HG02840 (cell line): ENCODE measurements around the gene FRAS1.
"Not testable (repeated sequence)": the region's sequence is repeated elsewhere in the genome, so short reads cannot be mapped to it uniquely, and the experiment has no call there.

Experiments used
- ATAC-seq: cut with Tn5 transposase; IDR thresholded peaks from one replicate; pipeline ENCODE4 v1.9.1; 2021; ENCODE audit warnings: mild to moderate bottlenecking, moderate library complexity, moderate number of reproducible peaks; ENCODE audit not compliant: unreplicated experiment, low FRiP score

Gene FRAS1

GRCh38 chr4:78162821-78163220, 105.7 kb downstream of the FRAS1 start:
- no peak for ATAC-seq

GRCh38 chr4:78165758-78166157, 108.6 kb downstream of the FRAS1 start:
- no peak for ATAC-seq

- ATAC-seq = no peak
These were observed 109.5 kb downstream of the FRAS1 start for GRCh38 chr4:78166622-78167021.

- no peak for ATAC-seq
These were observed 110.4 kb downstream of the FRAS1 start for GRCh38 chr4:78167510-78167909.

- ATAC-seq = no peak
These were observed 110.9 kb downstream of the FRAS1 start for GRCh38 chr4:78168029-78168428.

GRCh38 chr4:78169728-78170127, 112.6 kb downstream of the FRAS1 start:
- ATAC-seq = no peak

GRCh38 chr4:78171482-78171881, 114.4 kb downstream of the FRAS1 start:
- ATAC-seq = no peak

- ATAC-seq = no peak
These were observed 117.8 kb downstream of the FRAS1 start for GRCh38 chr4:78174891-78175290.

- no peak for ATAC-seq
These were observed 122.1 kb downstream of the FRAS1 start for GRCh38 chr4:78179196-78179595.

GRCh38 chr4:78181681-78182234, 124.6 kb downstream of the FRAS1 start:
- ATAC-seq = not testable (repeated sequence)

GRCh38 chr4:78184584-78184983, 127.5 kb downstream of the FRAS1 start:
- ATAC-seq = no peak

GRCh38 chr4:78185117-78185516, 128.0 kb downstream of the FRAS1 start:
- no peak for ATAC-seq

GRCh38 chr4:78186597-78187543, 129.7 kb downstream of the FRAS1 start:
- ATAC-seq = no peak

- ATAC-seq = no peak
These were observed 132.9 kb downstream of the FRAS1 start for GRCh38 chr4:78190068-78190467.

GRCh38 chr4:78190595-78190994, 133.5 kb downstream of the FRAS1 start:
- ATAC-seq = no peak

GRCh38 chr4:78197947-78198346, 140.8 kb downstream of the FRAS1 start:
- no peak for ATAC-seq

- ATAC-seq = no peak
These were observed 142.9 kb downstream of the FRAS1 start for GRCh38 chr4:78199984-78200383.

GRCh38 chr4:78200949-78201348, 143.8 kb downstream of the FRAS1 start:
- ATAC-seq = no peak

- no peak for ATAC-seq
These were observed 147.1 kb downstream of the FRAS1 start for GRCh38 chr4:78204176-78204575.

GRCh38 chr4:78205591-78205990, 148.5 kb downstream of the FRAS1 start:
- no peak for ATAC-seq

GRCh38 chr4:78207541-78207940, 150.4 kb downstream of the FRAS1 start:
- ATAC-seq = no peak

- ATAC-seq = no peak
These were observed 150.8 kb downstream of the FRAS1 start for GRCh38 chr4:78207951-78208350.
